ENCODE results near the gene MEA1. TPM values are rescaled to one million over a fixed set of nuclear protein-coding genes. Genes with fewer than 3 reads are reported as not detected.

MEA1 gene
- total and polyA plus RNA-seq, 2 donors (not counting 1 experiment from before 2014, with no cell fraction given): 60.9 to 81.0 TPM

- H3K79me2 ChIP-seq (ENCODE audit: control insufficient read depth, insufficient read depth, low read length): no peaks in the 10 kb centered on the region
- H3K27ac ChIP-seq (ENCODE audit: insufficient read depth, low read length): no peak overlapping the region
- no peak for DNase-seq (ENCODE audit: low read depth in 2 of 2)
- peaks cover 6% of the 10 kb centered on the region for H3K4me1 ChIP-seq (ENCODE audit: control insufficient read depth, extremely low read depth, insufficient read depth, low read length)
- H2AFZ ChIP-seq (ENCODE audit: low read length): no peak overlapping the region
- no peak overlapping the region for H3K9ac ChIP-seq (ENCODE audit: insufficient read depth, low read length)
- H3K4me3 ChIP-seq (replicated peaks in 1 of 4; ENCODE audit: control extremely low read depth in 1 of 4, insufficient read depth in 1 of 4, low read depth in 3 of 4, low read length in 4 of 4): no peak overlapping the region
- TF ChIP-seq EZH2 (IDR thresholded peaks at IDR 0.05; ENCODE audit: low read length, missing control alignments): no peak
- TF ChIP-seq CTCF (conservative IDR thresholded peaks at IDR 0.05 in 1 of 2, IDR thresholded peaks at IDR 0.05 in 1 of 2; ENCODE audit: low read depth in 1 of 2, low read length in 2 of 2): no peak
- no peaks in the 10 kb centered on the region for H3K27me3 ChIP-seq (ENCODE audit: control insufficient read depth, insufficient read depth, low read length)
- H3K9me3 ChIP-seq (ENCODE audit: control insufficient read depth, insufficient read depth, low read depth, low read length): no peaks in the 10 kb centered on the region
- H3K36me3 ChIP-seq (ENCODE audit: control insufficient read depth, insufficient read depth, low read length): peaks cover 4% of the 10 kb centered on the region
- no peak overlapping the region for H3K4me2 ChIP-seq (ENCODE audit: extremely low read depth, insufficient read depth, low read length)
- H4K20me1 ChIP-seq (ENCODE audit: control insufficient read depth, extremely low read depth, insufficient read depth, low read length): no peaks in the 10 kb centered on the region
Observed at GRCh38 chr6:42962096-42962495, 51.6 kb downstream of the MEA1 start.

Other genes starting within 250 kb of the MEA1 start
- 4.9 and 6.9 TPM in 2 replicates for gene BICRAL, start 231.9 kb downstream of the MEA1 start, total RNA-seq
- gene BICRAL, start 231.9 kb downstream of the MEA1 start, polyA plus RNA-seq: 10.2 and 11.5 TPM in 2 replicates
- 108 and 127 TPM in 2 replicates for gene RPL7L1, start 134.3 kb downstream of the MEA1 start, total RNA-seq
- 80.0 and 81.0 TPM in 2 replicates for gene RPL7L1, start 134.3 kb downstream of the MEA1 start, polyA plus RNA-seq
- gene PTCRA, start 97.9 kb downstream of the MEA1 start, total RNA-seq: not detected in 2 replicates
- not detected in 2 replicates for gene PTCRA, start 97.9 kb downstream of the MEA1 start, polyA plus RNA-seq
- 23.9 and 30.4 TPM in 2 replicates for gene CNPY3, start 84.5 kb downstream of the MEA1 start, total RNA-seq
- 30.3 and 38.8 TPM in 2 replicates for gene CNPY3, start 84.5 kb downstream of the MEA1 start, polyA plus RNA-seq
- gene GNMT, start 53.2 kb downstream of the MEA1 start, total RNA-seq: not detected in 2 replicates
- gene GNMT, start 53.2 kb downstream of the MEA1 start, polyA plus RNA-seq: 0.06 and 0.12 TPM in 2 replicates
- 49.2 and 61.4 TPM in 2 replicates for gene PEX6, start 34.8 kb downstream of the MEA1 start, total RNA-seq
- gene PEX6, start 34.8 kb downstream of the MEA1 start, polyA plus RNA-seq: 4.0 and 5.3 TPM in 2 replicates
- gene PPP2R5D, start 29.4 kb downstream of the MEA1 start, total RNA-seq: 20.0 and 27.1 TPM in 2 replicates
- gene PPP2R5D, start 29.4 kb downstream of the MEA1 start, polyA plus RNA-seq: 39.3 and 59.9 TPM in 2 replicates
- 54.5 and 72.2 TPM in 2 replicates for gene KLHDC3, start 303 bp upstream of the MEA1 start, total RNA-seq
- 44.3 and 54.0 TPM in 2 replicates for gene KLHDC3, start 303 bp upstream of the MEA1 start, polyA plus RNA-seq
- 72.4 and 73.0 TPM in 2 replicates for gene RRP36, start 7.7 kb upstream of the MEA1 start, total RNA-seq
- 88.0 and 110 TPM in 2 replicates for gene RRP36, start 7.7 kb upstream of the MEA1 start, polyA plus RNA-seq
- 30.3 and 60.3 TPM in 2 replicates for gene CUL7, start 39.9 kb upstream of the MEA1 start, total RNA-seq
- 19.7 and 21.4 TPM in 2 replicates for gene CUL7, start 39.9 kb upstream of the MEA1 start, polyA plus RNA-seq
- 13.9 and 18.2 TPM in 2 replicates for gene MRPL2, start 45.5 kb upstream of the MEA1 start, total RNA-seq
- gene MRPL2, start 45.5 kb upstream of the MEA1 start, polyA plus RNA-seq: 20.3 and 23.1 TPM in 2 replicates
- gene KLC4, start 45.7 kb upstream of the MEA1 start, total RNA-seq: 19.0 and 22.5 TPM in 2 replicates
- gene KLC4, start 45.7 kb upstream of the MEA1 start, polyA plus RNA-seq: 5.7 and 7.2 TPM in 2 replicates
- gene PTK7, start 62.4 kb upstream of the MEA1 start, total RNA-seq: 145 and 159 TPM in 2 replicates
- 51.9 and 149 TPM in 2 replicates for gene PTK7, start 62.4 kb upstream of the MEA1 start, polyA plus RNA-seq
- 16.0 and 16.9 TPM in 2 replicates for gene SRF, start 157.3 kb upstream of the MEA1 start, total RNA-seq
- gene SRF, start 157.3 kb upstream of the MEA1 start, polyA plus RNA-seq: 29.5 and 32.3 TPM in 2 replicates
- gene CUL9, start 168.2 kb upstream of the MEA1 start, total RNA-seq: 27.0 and 32.2 TPM in 2 replicates
- gene CUL9, start 168.2 kb upstream of the MEA1 start, polyA plus RNA-seq: 6.7 and 11.9 TPM in 2 replicates
- gene DNPH1, start 215.5 kb upstream of the MEA1 start, total RNA-seq: 39.5 and 52.5 TPM in 2 replicates
- 31.2 and 32.0 TPM in 2 replicates for gene DNPH1, start 215.5 kb upstream of the MEA1 start, polyA plus RNA-seq
- gene TTBK1, start 229.5 kb upstream of the MEA1 start, total RNA-seq: under 0.01 TPM in 2 replicates
- 0.03 TPM in 1 of 2 replicates, not detected in the other for gene TTBK1, start 229.5 kb upstream of the MEA1 start, polyA plus RNA-seq